Activated CD4-positive, CD25-positive, alpha-beta regulatory T cell treated with anti-CD3 and anti-CD28 coated beads, Interleukin-2, amount 50 U/mL, for 72 hours (primary cell): ENCODE results near the gene APEX2.
"Not testable (repeated sequence)": the region's sequence is repeated elsewhere in the genome, so short reads cannot be mapped to it uniquely, and the experiment has no call there.

Source experiments
- DNase-seq: peaks from one replicate; pipeline ENCODE4 v3.0.0; 2021

The APEX2 gene

GRCh38 chrX:54999717-55000598, at the start of gene APEX2:
Gene APEX2, plus strand, starts transcription at chrX:55000363. Its CDS starts 60 bp downstream, at chrX:55000423.
- peak; percentile 82 for DNase-seq

GRCh38 chrX:54950730-54951375, 49.3 kb upstream of the APEX2 start:
- DNase-seq = no peak

- no peak for DNase-seq
Measured at GRCh38 chrX:54961750-54962149, 38.4 kb upstream of the APEX2 start.

GRCh38 chrX:54964766-54965497, 35.2 kb upstream of the APEX2 start:
- DNase-seq = no peak

GRCh38 chrX:54977387-54977786, 22.8 kb upstream of the APEX2 start:
- DNase-seq = no peak

- DNase-seq = no peak
Measured at GRCh38 chrX:54978448-54978847, 21.7 kb upstream of the APEX2 start.

GRCh38 chrX:54979432-54979831, 20.7 kb upstream of the APEX2 start:
- no peak for DNase-seq

GRCh38 chrX:54980334-54980733, 19.8 kb upstream of the APEX2 start:
- no peak for DNase-seq

- not testable (repeated sequence) for DNase-seq
Measured at GRCh38 chrX:54983306-54983705, 16.9 kb upstream of the APEX2 start.

- no peak for DNase-seq
Measured at GRCh38 chrX:54991706-54992105, 8.5 kb upstream of the APEX2 start.

- no peak for DNase-seq
Measured at GRCh38 chrX:54992911-54993622, 7.1 kb upstream of the APEX2 start.

GRCh38 chrX:54994099-54994498, 6.1 kb upstream of the APEX2 start, which contains the start of gene PFKFB1:
Gene PFKFB1, minus strand, starts transcription at chrX:54994188. Its CDS starts 181 bp downstream, at chrX:54994007.
- no peak for DNase-seq

GRCh38 chrX:54994668-54995351, 5.4 kb upstream of the APEX2 start:
- no peak for DNase-seq

GRCh38 chrX:54995621-54996020, 4.5 kb upstream of the APEX2 start:
- no peak for DNase-seq

- no peak for DNase-seq
Measured at GRCh38 chrX:55004231-55004630, 4.1 kb downstream of the APEX2 start.

- no peak for DNase-seq
Measured at GRCh38 chrX:55005256-55005655, 5.1 kb downstream of the APEX2 start.

GRCh38 chrX:55006827-55007621, 6.9 kb downstream of the APEX2 start:
- DNase-seq = no peak

GRCh38 chrX:55007656-55008055, 7.5 kb downstream of the APEX2 start:
- no peak for DNase-seq

- DNase-seq = no peak
Measured at GRCh38 chrX:55008571-55009358, 8.6 kb downstream of the APEX2 start.

- DNase-seq = no peak
Measured at GRCh38 chrX:55011294-55011693, 11.1 kb downstream of the APEX2 start.
